Adrenal gland (tissue), 5 donors: ENCODE measurements around the gene TSSK2.

Source experiments
- POLR2A ChIP-seq, 2 donors: fragments of 450-650 bp; IDR thresholded peaks; one replicate each; pipeline ENCODE4 v1.6.1; 2017; ENCODE audit warnings: antibody characterized with exemption in 2 of 2, mild to moderate bottlenecking in 2 of 2, moderate library complexity in 1 of 2
- TF ChIP-seq, protein P1 (sequence below), 6 experiments: fragments of 450-650 bp in 4 of 6; fragments of 200-600 bp in 2 of 6; sonication (generic) in 1 of 6; IDR thresholded peaks; 1 replicate in 5 of 6; 2 replicates in 1 of 6; pipeline versions ENCODE4 v1.5.1 to v1.8.0; 2016 to 2021; ENCODE audit warnings: antibody characterized with exemption in 6 of 6, mild to moderate bottlenecking in 2 of 6, moderate library complexity in 1 of 6
- donor health status: DM: no; HTN: no; CAD: no.

GRCh38 chr22:19096555-19096954 is 34.6 kb upstream of the TSSK2 start:
- TF ChIP-seq, protein P1, sequence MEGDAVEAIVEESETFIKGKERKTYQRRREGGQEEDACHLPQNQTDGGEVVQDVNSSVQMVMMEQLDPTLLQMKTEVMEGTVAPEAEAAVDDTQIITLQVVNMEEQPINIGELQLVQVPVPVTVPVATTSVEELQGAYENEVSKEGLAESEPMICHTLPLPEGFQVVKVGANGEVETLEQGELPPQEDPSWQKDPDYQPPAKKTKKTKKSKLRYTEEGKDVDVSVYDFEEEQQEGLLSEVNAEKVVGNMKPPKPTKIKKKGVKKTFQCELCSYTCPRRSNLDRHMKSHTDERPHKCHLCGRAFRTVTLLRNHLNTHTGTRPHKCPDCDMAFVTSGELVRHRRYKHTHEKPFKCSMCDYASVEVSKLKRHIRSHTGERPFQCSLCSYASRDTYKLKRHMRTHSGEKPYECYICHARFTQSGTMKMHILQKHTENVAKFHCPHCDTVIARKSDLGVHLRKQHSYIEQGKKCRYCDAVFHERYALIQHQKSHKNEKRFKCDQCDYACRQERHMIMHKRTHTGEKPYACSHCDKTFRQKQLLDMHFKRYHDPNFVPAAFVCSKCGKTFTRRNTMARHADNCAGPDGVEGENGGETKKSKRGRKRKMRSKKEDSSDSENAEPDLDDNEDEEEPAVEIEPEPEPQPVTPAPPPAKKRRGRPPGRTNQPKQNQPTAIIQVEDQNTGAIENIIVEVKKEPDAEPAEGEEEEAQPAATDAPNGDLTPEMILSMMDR (IDR thresholded peaks at IDR 0.05), result no peak
- no peak for TF ChIP-seq POLR2A (IDR thresholded peaks at IDR 0.05)
